Heart right ventricle (tissue), 16 donors: ENCODE results near the gene SORCS3. TPM values are rescaled to one million over a fixed set of nuclear protein-coding genes. Genes with fewer than 3 reads are reported as not detected.
"Not testable (repeated sequence)": the region's sequence is repeated elsewhere in the genome, so short reads cannot be mapped to it uniquely, and the experiment has no call there.

Experiments used
- ATAC-seq, 8 donors: fragments of 200-7000 bp; cut with Tn5 transposase; one replicate each; pipeline ENCODE4 v1.9.1; 2020; ENCODE audit warnings: mild to moderate bottlenecking in 8 of 8, moderate library complexity in 8 of 8, moderate number of reproducible peaks in 1 of 8
- DNase-seq, 2 donors: peaks; one replicate each; pipeline ENCODE4 v3.0.0-alpha.2; 2020
- H3K27ac ChIP-seq, 10 donors: fragments of 200-600 bp; sonication (generic) in 2 of 10; one replicate each; pipeline versions ENCODE4 v1.5.0 to v1.8.0; 2020 to 2022; ENCODE audit warnings: mild to moderate bottlenecking in 3 of 10
- H3K27me3 ChIP-seq, 7 donors: fragments of 200-600 bp; one replicate each; pipeline ENCODE4 v1.8.0; 2021 to 2022; ENCODE audit warnings: mild to moderate bottlenecking in 2 of 7
- H3K36me3 ChIP-seq, 9 donors: fragments of 200-600 bp; sonication (generic) in 1 of 9; one replicate each; pipeline versions ENCODE4 v1.5.0 to v1.8.0; 2020 to 2022; ENCODE audit warnings: mild to moderate bottlenecking in 2 of 9
- H3K4me1 ChIP-seq, 9 donors: fragments of 200-600 bp; sonication (generic) in 1 of 9; one replicate each; pipeline versions ENCODE4 v1.5.0 to v1.8.0; 2020 to 2022; ENCODE audit warnings: mild to moderate bottlenecking in 4 of 9
- H3K4me3 ChIP-seq, 10 donors: fragments of 200-600 bp; sonication (generic) in 2 of 10; one replicate each; pipeline versions ENCODE4 v1.5.0 to v1.8.0; 2020 to 2022; ENCODE audit warnings: mild to moderate bottlenecking in 7 of 10, moderate library complexity in 2 of 10
- H3K9me3 ChIP-seq, 11 donors: fragments of 200-600 bp in 10 of 11; sonication (generic) in 2 of 11; one replicate each; pipeline versions ENCODE4 v1.5.0 to v1.8.0; 2013 to 2022; ENCODE audit warnings: mild to moderate bottlenecking in 2 of 11, control low read depth in 1 of 11, moderate library complexity in 1 of 11
- CTCF ChIP-seq, 9 donors: fragments of 200-600 bp; sonication (generic) in 2 of 9; IDR thresholded peaks; one replicate each; pipeline versions ENCODE4 v1.5.0 to v1.8.0; 2021 to 2022; ENCODE audit warnings: antibody characterized with exemption in 9 of 9, mild to moderate bottlenecking in 5 of 9, moderate library complexity in 1 of 9
- WGBS, 2 donors: extraction: QIAGEN DNeasy Blood & Tissue Kit; methylation state at CpG; one replicate each; pipeline ENCODE4 v1.1.7; 2013; ENCODE audit warnings: inconsistent platforms in 1 of 2; 5-methylcytosine and 5-hydroxymethylcytosine counted together
- intact Hi-C, 10 donors: fragments of 100-400 bp; cut with DNase I; formaldehyde crosslinking; loops; one replicate each; pipeline versions ENCODE4 v1.11.1 to v1.14.2; 2022
- polyA plus RNA-seq, 2 donors: library from polyadenylated mRNA; stranded (reverse); fragments of 200-250 nt; gene quantifications; one replicate each; pipeline ENCODE4 v1.2.3, GENCODE V29; 2013
- total RNA-seq, 10 donors: library from RNA; stranded (reverse); fragmentation: NEBNext Ultra II Directional in 3 of 10; extraction: Animal tissue kit (Norgen Biotek cat#: 25700) in 3 of 10; gene quantifications; one replicate each; pipeline versions ENCODE4 v1.2.1 to v1.2.4, GENCODE V29; 2021 to 2023
- donor health status: Arrhythmogenic right ventricular cardiomyopathy.
- donor health status: ischemic (EF 13 %, LVEDD 7.1; RV severe dilation, severe dysfunction).
- donor health status: healthy with polysubstance abuse.
- donor health status: DM: no; HTN: yes; CAD: no.
- donor health status: DM: no; HTN: no; CAD: no.
- donor health status: ischemic (EF 25% LVEDD 6.9; RV normal size, moderate dysfunction).
- donor health status: ischemic (EF 25% LVEDD 5.7; RV mildly dilated, moderate dysfunction).
- donor health status: healthy.
- donor health status: DM: yes; HTN: yes; CAD: no.
- donor health status: Ischemic cardiomyopathy.
- donor health status: ischemic (EF 35%, LVEDD 5.7; RV mildly dilated, moderate dysfunction).
- donor health status: nonischemic (EF 11% LVEDD 7.7; RV severe dilation, severe dysfunction).
- donor health status: DM: yes; HTN: yes; CAD: no.
- donor health status: PGD.
- donor health status: ischemic (EF 29% LVEDD 5.4; RV normal size, mild dysfunction).
- donor health status: nonischemic (EF 23%, LVEDD 6.1; RV moderate dilation, normal function).

SORCS3 gene
- total and polyA plus RNA-seq, 12 donors: 0.01 to 0.09 (median 0.05) TPM; not detected in 4

GRCh38 chr10:104690959-104691358, 49.9 kb downstream of the SORCS3 start:
- H3K4me1 ChIP-seq: no peaks in the 10 kb centered on the region
- no peak for ATAC-seq
- intact Hi-C loops: no loop called here
- no peak for TF ChIP-seq CTCF (IDR thresholded peaks at IDR 0.05)
- no peaks in the 10 kb centered on the region for H3K9me3 ChIP-seq
- no peak overlapping the region for H3K27ac ChIP-seq
- no peaks in the 10 kb centered on the region for H3K36me3 ChIP-seq
- H3K4me3 ChIP-seq: no peak overlapping the region
- peaks cover 0 to 17% (median 0%) of the 10 kb centered on the region in 7 donors for H3K27me3 ChIP-seq
- no peak for DNase-seq
- WGBS, 2 donors: 44 to 68% methylated on average over 1 of the region's 1 CpG

GRCh38 chr10:104694074-104694473, 53.0 kb downstream of the SORCS3 start:
- Histone ChIP-seq H3K27ac (no peak overlapping the region), H3K4me1 (no peaks in the 10 kb centered on the region), H3K9me3 (no peaks in the 10 kb centered on the region), H3K4me3 (no peak overlapping the region), H3K36me3 (no peaks in the 10 kb centered on the region), H3K27me3 (peaks cover 0 to 12% (median 0%) of the 10 kb centered on the region in 7 donors)
- WGBS, 2 donors: 30 to 52% methylated on average over 1 of the region's 1 CpG
- intact Hi-C loops: no loop called here
- ATAC-seq: no peak
- DNase-seq: no peak
- no peak for TF ChIP-seq CTCF (IDR thresholded peaks at IDR 0.05)

DNA sequence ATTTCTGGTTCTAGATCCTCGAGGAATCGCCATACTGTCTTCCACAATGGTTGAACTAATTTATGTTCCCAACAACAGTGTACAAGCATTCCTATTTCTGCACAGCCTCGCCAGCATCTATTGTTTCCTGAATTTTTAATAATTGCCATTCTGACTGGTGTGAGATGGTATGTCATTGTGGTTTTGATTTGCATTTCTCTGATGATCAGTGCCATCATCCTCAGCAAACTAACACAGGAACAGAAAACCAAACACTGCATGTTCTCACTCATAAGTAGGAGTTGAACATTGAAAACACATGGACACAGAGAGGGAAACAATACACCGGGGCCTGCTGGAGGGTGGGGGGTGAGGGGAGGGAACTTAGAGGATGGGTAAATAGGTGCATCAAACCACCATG, 62.2 kb downstream of the SORCS3 start:
- H3K27ac ChIP-seq, H3K9me3 ChIP-seq, H3K36me3 ChIP-seq, ATAC-seq, H3K27me3 ChIP-seq, intact Hi-C loops, DNase-seq, H3K4me3 ChIP-seq: not testable (repeated sequence)
- WGBS, 2 donors: 85 to 94% methylated on average over 4 of the region's 4 CpGs
- H3K4me1 ChIP-seq: peaks cover 0 to 12% (median 0%) of the 10 kb centered on the region in 9 donors

DNA sequence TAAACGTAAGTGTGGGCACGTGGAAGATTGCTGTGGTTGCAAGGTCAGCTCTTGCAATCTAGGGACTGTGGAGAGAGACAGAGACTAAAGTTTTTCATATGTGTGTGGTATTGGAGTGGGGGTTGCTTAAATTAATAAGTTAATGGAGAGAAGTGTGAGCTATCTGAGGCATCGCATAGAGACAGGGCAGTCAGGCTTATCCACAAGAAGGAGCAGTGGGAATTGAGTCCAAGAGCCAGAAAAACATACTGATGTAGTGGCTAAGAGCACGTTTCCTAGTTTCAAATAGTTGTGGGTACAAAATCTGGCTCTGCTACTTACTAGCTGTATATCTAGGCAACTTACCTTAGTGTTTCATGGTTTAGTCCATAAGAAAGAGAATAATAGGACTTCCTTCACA, 65.8 kb downstream of the SORCS3 start:
- intact Hi-C loops: no loop called here
- WGBS, 2 donors: 54 to 66% methylated on average over 4 of the region's 4 CpGs
- no peak for TF ChIP-seq CTCF (IDR thresholded peaks at IDR 0.05)
- no peak overlapping the region for H3K4me3 ChIP-seq
- H3K36me3 ChIP-seq: no peaks in the 10 kb centered on the region
- no peaks in the 10 kb centered on the region for H3K27me3 ChIP-seq
- peak overlapping the region in 1 of 10 donors; percentile 42 for H3K27ac ChIP-seq
- DNase-seq (no peak), ATAC-seq (no peak)
- H3K9me3 ChIP-seq: no peaks in the 10 kb centered on the region
- H3K4me1 ChIP-seq: peaks cover 0 to 20% (median 3%) of the 10 kb centered on the region in 9 donors

DNA sequence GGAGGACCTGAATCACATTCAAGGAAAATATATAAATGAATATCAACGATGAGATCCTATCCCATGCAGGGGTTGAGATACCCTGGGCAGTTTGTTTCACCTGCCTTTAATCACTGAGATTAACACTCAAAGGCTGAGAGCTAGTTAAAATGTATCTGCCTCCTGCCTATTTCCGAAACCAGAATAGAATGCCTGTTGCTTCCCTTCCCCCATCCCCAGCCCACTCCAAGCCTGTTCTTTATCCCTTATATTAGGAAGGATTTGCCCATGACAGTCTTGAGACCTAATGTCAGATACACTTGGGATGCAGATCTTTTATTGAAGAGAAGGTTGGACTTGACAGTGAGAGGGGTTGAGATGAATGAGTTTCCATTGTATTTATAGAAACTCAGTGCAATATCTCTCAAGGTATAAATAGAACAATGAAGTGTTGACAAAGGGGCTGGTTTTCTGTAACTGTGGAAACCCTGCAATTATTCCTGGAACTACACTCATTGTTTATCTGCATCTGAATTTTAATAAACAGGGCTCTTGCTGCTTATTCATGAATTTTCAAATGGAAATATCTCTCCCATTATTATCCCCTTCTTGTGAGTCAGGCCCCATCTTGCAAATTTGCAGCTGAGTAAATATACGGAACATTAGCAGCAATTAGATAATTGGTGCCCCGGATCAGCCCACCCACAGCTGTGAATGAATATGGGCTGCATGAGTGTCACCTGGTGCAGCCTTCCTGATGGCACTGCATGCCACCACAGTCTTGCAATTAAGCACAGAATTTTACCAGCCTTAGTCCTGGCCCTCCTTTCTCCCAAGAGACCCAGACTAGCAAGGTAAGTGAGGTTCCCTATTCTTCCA, 66.7 kb downstream of the SORCS3 start:
- H3K4me1 ChIP-seq: peaks cover 0 to 20% (median 3%) of the 10 kb centered on the region in 9 donors
- peak overlapping the region in 2 of 10 donors; percentile 28 to 42 for H3K27ac ChIP-seq
- intact Hi-C loops: no loop called here
- H3K4me3 ChIP-seq: no peak overlapping the region
- ATAC-seq: peak in 6 of 8 donors; percentile 54 to 81 (median 74)
- no peaks in the 10 kb centered on the region for H3K36me3 ChIP-seq
- 27 to 39% methylated on average over 4 of the region's 4 CpGs for WGBS, 2 donors
- no peak for TF ChIP-seq CTCF (IDR thresholded peaks at IDR 0.05)
- no peaks in the 10 kb centered on the region for H3K27me3 ChIP-seq
- DNase-seq: no peak
- no peaks in the 10 kb centered on the region for H3K9me3 ChIP-seq
